ENCODE measurements around the gene PPP1R14D. TPM values are rescaled to one million over a fixed set of nuclear protein-coding genes. Genes with fewer than 3 reads are reported as not detected.

PPP1R14D gene
- total RNA-seq, 1 experiment from 2014 or later = not detected

DNA sequence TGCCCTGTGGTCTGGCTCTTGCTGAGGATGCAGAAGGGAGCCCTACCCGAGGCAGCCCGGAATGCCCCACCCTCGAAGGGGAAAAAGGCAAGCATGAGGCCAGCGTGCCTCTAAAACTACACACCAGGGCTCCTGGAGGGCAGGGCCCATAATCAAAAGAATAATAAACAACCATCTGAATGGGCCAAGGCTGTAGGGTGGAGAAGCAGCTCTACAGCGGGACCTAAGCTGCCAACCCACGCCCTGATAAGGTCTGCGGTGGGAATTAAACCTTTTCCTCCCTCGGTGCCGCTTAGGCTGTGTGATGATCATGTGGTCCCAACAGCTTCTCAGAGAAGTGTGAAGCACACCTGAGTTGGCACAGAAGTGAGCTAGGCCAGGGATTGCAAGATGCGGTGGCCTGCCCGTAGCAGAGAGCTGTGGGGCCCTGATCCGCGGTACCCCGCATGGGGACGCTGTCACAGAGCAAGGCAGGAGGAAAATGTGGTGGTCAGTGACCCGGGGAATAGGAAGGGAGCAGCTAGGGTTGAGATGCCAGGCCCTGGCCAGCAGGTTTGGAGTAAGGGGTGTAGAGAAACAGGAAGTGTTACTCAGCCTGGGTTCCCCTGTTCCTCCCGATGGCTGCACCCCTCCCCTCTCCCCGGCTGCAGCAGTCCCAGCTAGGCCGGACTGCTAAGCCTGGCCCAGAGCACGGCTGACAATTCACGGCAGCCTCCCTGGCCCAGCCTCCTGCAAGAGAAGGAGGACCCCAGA, 59.8 kb downstream of the PPP1R14D start:
- peak; percentile 36 for DNase-seq (ENCODE audit: low spot score)
- in situ Hi-C loops (cut with HindIII; ENCODE audit: low sequenced_read_pairs) = no loop called here

DNA sequence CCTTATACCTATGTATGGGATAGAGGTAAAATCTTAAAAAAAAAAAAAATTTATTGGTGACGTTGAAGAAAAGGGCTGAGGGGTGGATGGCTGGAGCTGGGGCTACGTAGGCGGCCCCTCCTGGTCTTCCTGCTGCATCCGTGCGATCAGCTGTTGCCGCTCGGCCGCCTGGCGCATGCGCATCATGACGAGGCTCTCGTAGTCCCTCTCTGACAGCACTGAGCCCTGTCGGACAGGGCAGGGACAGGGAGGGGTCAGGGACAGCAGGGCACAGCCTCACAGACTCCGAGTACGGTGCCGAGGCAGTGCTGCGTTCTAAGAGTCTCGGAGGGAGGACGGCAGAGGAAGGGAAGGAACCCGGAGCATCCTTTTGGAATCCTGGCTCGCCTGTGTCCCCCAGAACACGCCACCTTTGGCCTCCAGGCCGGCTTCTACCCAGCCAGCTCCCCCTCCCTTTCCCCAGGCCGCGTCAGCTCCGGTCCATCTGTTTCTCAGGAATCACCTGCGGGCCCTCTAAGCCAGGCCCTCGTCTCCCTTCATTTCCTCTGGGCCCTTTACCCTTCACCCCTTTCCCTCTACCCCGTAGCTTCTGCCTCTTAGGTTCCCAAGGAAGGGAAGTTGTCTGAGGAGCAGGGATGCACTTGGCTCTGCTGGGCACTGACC, 60.5 kb downstream of the PPP1R14D start:
- in situ Hi-C loops (cut with HindIII; ENCODE audit: low sequenced_read_pairs) = no loop called here
- DNase-seq (ENCODE audit: low spot score) = peak; percentile 90

DNA sequence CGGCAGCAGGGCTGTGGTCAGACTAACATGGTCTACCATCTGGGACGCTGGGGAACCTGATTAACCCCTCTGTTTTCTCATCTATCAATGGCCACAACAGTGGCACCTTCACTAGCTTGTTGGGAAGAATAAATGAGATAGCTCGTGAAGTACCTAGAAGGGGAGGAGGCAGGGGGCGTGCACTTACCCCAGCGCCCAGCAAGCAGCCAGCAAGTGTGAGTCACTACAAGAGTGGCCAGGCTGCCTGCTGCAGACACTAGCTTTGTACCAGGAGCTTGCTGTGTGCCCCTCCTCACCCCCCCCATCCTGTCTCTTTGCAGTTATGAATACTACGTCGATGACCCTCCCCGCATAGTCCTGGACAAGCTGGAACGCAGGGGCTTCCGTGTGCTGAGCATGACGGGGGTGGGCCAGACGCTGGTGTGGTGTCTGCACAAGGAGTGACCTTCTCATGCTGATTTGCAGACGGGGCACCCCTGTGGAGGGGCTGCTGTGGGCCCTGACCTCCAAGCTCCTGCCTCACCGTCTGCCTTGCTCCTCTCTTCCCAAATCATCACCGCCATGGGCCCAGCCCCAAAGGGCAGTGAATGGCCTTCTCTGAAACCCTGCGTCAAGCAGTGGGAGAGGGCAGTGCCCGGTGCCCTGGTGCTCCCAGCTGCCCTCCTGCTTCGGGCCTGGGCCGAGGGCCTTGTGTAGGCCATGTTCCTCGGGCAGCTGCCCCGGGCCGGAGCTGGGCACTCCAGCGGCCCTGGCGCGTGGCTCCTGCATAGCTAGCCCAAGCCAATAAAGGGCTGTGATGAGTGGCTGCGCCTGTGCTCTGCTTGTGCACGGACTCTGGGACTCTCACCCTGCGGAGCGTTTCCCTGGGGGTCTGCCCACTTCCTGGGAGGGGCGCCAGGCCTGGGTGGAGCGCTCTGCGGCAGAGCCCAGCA, 61.3 kb downstream of the PPP1R14D start:
- peak; percentile 16 for DNase-seq (ENCODE audit: low spot score)
- in situ Hi-C loops (cut with HindIII; ENCODE audit: low sequenced_read_pairs) = no loop called here

DNA sequence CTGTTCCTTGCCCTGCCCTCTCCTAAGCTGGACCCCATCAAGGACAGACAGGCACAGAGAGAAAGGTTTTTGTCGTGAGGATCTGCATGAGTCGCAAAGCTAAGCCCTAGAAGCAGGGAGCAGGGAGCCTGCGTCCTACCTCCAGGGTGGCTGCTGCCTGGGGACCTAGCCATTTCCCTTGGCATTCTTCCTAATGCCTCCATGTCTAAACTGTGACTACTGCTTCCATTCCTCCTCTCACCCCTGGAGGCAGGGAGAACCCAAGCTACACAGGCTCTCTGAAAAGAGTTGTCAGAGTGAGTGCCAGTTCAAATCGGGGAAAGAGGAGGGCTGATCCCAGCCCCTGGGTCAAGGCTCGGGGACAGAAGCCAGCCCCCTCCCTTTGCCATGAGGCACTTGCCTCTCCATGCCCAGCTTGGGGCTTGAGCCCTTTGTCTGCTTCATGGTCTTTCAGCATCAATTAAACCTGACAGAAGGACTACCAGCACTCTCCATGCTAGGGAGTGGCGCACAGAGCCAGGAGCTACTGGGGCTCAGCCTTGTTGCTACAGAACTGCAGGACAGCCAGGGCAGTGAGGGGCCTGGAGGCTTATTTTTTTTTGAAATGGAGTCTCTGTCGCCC, 62.2 kb downstream of the PPP1R14D start:
- in situ Hi-C loops (cut with HindIII; ENCODE audit: low sequenced_read_pairs) = no loop called here
- DNase-seq (ENCODE audit: low spot score) = peak; percentile 47

Other genes starting within 250 kb of the PPP1R14D start
- 38.4 and 40.6 TPM in 2 replicates for gene KNL1, start 234.5 kb downstream of the PPP1R14D start, total RNA-seq (2014; rRNA removed; shearing (Covaris generic))
- gene RAD51, start 133.5 kb downstream of the PPP1R14D start, total RNA-seq (2014; rRNA removed; shearing (Covaris generic)) = 7.1 and 12.0 TPM in 2 replicates
- gene RMDN3, start 73.5 kb downstream of the PPP1R14D start, total RNA-seq (2014; rRNA removed; shearing (Covaris generic)) = 107 and 114 TPM in 2 replicates
- gene GCHFR, start 64.6 kb downstream of the PPP1R14D start, total RNA-seq (2014; rRNA removed; shearing (Covaris generic)) = 829 and 1,388 TPM in 2 replicates
- 3.1 and 4.0 TPM in 2 replicates for gene C15orf62, start 58.7 kb downstream of the PPP1R14D start, total RNA-seq (2014; rRNA removed; shearing (Covaris generic))
- 27.5 and 29.2 TPM in 2 replicates for gene ZFYVE19, start 21.6 kb downstream of the PPP1R14D start, total RNA-seq (2014; rRNA removed; shearing (Covaris generic))
- gene DNAJC17, start 21.2 kb downstream of the PPP1R14D start, total RNA-seq (2014; rRNA removed; shearing (Covaris generic)) = 49.7 and 100 TPM in 2 replicates
- 0.62 TPM in 1 of 2 replicates, not detected in the other for gene SPINT1, start 15.3 kb upstream of the PPP1R14D start, total RNA-seq (2014; rRNA removed; shearing (Covaris generic))
- 0.24 and 1.7 TPM in 2 replicates for gene RHOV, start 45.5 kb upstream of the PPP1R14D start, total RNA-seq (2014; rRNA removed; shearing (Covaris generic))
- 51.4 and 57.3 TPM in 2 replicates for gene VPS18, start 65.7 kb upstream of the PPP1R14D start, total RNA-seq (2014; rRNA removed; shearing (Covaris generic))
- 0.20 and 0.62 TPM in 2 replicates for gene DLL4, start 100.6 kb upstream of the PPP1R14D start, total RNA-seq (2014; rRNA removed; shearing (Covaris generic))
- gene CHAC1, start 124.8 kb upstream of the PPP1R14D start, total RNA-seq (2014; rRNA removed; shearing (Covaris generic)) = 12.4 and 12.9 TPM in 2 replicates

Data from G401 (cell line).